Hepatocyte (in vitro differentiated cells): ENCODE results near the gene ACKR4.

ENCODE experiments used
- CTCF ChIP-seq: fragments of 200-600 bp; sonication (generic); IDR thresholded peaks from 2 replicates; pipeline ENCODE4 v1.5.1; 2016; ENCODE audit warnings: antibody characterized with exemption, mild to moderate bottlenecking; ENCODE audit not compliant: poor library complexity
- EZH2 ChIP-seq: fragments of 200-600 bp; sonication (generic); IDR thresholded peaks from 2 replicates; pipeline ENCODE4 v1.6.1; 2016; ENCODE audit warnings: antibody characterized with exemption, mild to moderate bottlenecking, borderline replicate concordance
- EZH2phosphoT487 ChIP-seq: fragments of 200-600 bp; sonication (generic); IDR thresholded peaks from one replicate; pipeline ENCODE4 v1.6.1; 2018; ENCODE audit warnings: antibody characterized with exemption, mild to moderate bottlenecking, low read depth, moderate library complexity; ENCODE audit not compliant: unreplicated experiment, severe bottlenecking

GRCh38 chr3:132596816-132597433, at the start of gene ACKR4:
- TF ChIP-seq EZH2: no peak
- TF ChIP-seq EZH2phosphoT487: no peak
- no peak for TF ChIP-seq CTCF
